Bronchial epithelial cell (primary cell): ENCODE results near the gene POC5. TPM values are rescaled to one million over a fixed set of nuclear protein-coding genes. Genes with fewer than 3 reads are reported as not detected.

Experiments
- total RNA-seq: library from RNA; depleted of rRNA; stranded (reverse); fragments of >200 nt; gene quantifications from 2 replicates; pipeline ENCODE4 v1.2.1, GENCODE V29; 2014

Gene POC5
- total RNA-seq, 1 donor from 2014 or later = 16.3 TPM

Other genes starting within 250 kb of the POC5 start
- gene CERT1, start 205.8 kb downstream of the POC5 start, total RNA-seq = 20.5 and 25.3 TPM in 2 replicates
- 22.4 and 23.8 TPM in 2 replicates for gene POLK, start 205.5 kb downstream of the POC5 start, total RNA-seq
- 1.3 and 1.9 TPM in 2 replicates for gene ANKDD1B, start 106.0 kb downstream of the POC5 start, total RNA-seq